Parathyroid adenoma (tissue), 2 donors: ENCODE results near the gene PIEZO1.

Experiments
- H2AFZ ChIP-seq: fragments of 300-600 bp; sonication (generic); one replicate; pipeline ENCODE4 v1.7.0; 2017; ENCODE audit warnings: antibody characterized with exemption, mild to moderate bottlenecking
- H3K27ac ChIP-seq: fragments of 300-600 bp; sonication (generic); one replicate; pipeline ENCODE4 v1.7.0; 2017
- H3K27me3 ChIP-seq: fragments of 300-600 bp; sonication (generic); one replicate; pipeline ENCODE4 v1.7.0; 2017; ENCODE audit warnings: low read length; ENCODE audit not compliant: control insufficient read depth, insufficient read depth
- H3K36me3 ChIP-seq: fragments of 300-600 bp; sonication (generic); one replicate; pipeline ENCODE4 v1.7.0; 2017; ENCODE audit warnings: low read length; ENCODE audit not compliant: control insufficient read depth, insufficient read depth
- H3K4me1 ChIP-seq: fragments of 300-600 bp; sonication (generic); one replicate; pipeline ENCODE4 v1.7.0; 2017; ENCODE audit warnings: control low read depth
- H3K4me2 ChIP-seq: fragments of 300-600 bp; sonication (generic); one replicate; pipeline ENCODE4 v1.7.0; 2017; ENCODE audit warnings: low read length
- H3K4me3 ChIP-seq: fragments of 300-600 bp; sonication (generic); one replicate; pipeline ENCODE4 v1.7.0; 2017; ENCODE audit warnings: low read depth, low read length
- H3K79me2 ChIP-seq: fragments of 300-600 bp; sonication (generic); one replicate; pipeline ENCODE4 v1.7.0; 2017; ENCODE audit warnings: control low read depth
- H3K9ac ChIP-seq: fragments of 300-600 bp; sonication (generic); one replicate; pipeline ENCODE4 v1.7.0; 2017; ENCODE audit warnings: mild to moderate bottlenecking
- H3K9me3 ChIP-seq: fragments of 300-600 bp; sonication (generic); one replicate; pipeline ENCODE4 v1.7.0; 2017; ENCODE audit warnings: low read length; ENCODE audit not compliant: control insufficient read depth
- TF ChIP-seq, protein P1 (sequence below): fragments of 300-600 bp; sonication (generic); IDR thresholded peaks from one replicate; pipeline ENCODE4 v1.7.0; 2017; ENCODE audit warnings: antibody characterized with exemption, mild to moderate bottlenecking
- donor health status: primary hyperparathyroidism.

Gene PIEZO1

DNA sequence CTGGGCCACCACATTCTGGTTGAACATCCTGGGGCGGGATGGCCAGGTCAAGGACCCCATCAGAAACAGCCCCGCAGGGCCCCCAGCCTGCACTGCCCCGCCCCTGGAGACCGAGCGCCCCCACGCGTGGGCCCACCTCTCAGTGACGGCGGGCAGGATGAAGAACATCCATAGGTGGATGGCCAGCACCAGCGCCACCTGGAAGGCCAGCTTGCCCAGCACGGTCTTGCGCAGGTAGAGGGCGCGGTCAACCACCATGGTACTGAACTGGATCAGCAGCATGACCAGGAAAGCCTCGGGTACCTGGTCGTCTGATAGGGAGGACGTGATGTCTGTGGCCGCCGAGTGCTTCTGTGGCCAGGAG lies 65.1 kb downstream of the PIEZO1 start:
- Histone ChIP-seq H3K27ac (no peak overlapping the region), H3K4me1 (no peaks in the 10 kb centered on the region), H3K79me2 (no peaks in the 10 kb centered on the region), H3K27me3 (no peaks in the 10 kb centered on the region), H3K9me3 (no peaks in the 10 kb centered on the region), H3K9ac (no peak overlapping the region), H3K4me2 (no peak overlapping the region), H3K4me3 (no peak overlapping the region), H3K36me3 (no peaks in the 10 kb centered on the region), H2AFZ (no peak overlapping the region)
- TF ChIP-seq, protein P1, sequence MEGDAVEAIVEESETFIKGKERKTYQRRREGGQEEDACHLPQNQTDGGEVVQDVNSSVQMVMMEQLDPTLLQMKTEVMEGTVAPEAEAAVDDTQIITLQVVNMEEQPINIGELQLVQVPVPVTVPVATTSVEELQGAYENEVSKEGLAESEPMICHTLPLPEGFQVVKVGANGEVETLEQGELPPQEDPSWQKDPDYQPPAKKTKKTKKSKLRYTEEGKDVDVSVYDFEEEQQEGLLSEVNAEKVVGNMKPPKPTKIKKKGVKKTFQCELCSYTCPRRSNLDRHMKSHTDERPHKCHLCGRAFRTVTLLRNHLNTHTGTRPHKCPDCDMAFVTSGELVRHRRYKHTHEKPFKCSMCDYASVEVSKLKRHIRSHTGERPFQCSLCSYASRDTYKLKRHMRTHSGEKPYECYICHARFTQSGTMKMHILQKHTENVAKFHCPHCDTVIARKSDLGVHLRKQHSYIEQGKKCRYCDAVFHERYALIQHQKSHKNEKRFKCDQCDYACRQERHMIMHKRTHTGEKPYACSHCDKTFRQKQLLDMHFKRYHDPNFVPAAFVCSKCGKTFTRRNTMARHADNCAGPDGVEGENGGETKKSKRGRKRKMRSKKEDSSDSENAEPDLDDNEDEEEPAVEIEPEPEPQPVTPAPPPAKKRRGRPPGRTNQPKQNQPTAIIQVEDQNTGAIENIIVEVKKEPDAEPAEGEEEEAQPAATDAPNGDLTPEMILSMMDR: no peak

DNA sequence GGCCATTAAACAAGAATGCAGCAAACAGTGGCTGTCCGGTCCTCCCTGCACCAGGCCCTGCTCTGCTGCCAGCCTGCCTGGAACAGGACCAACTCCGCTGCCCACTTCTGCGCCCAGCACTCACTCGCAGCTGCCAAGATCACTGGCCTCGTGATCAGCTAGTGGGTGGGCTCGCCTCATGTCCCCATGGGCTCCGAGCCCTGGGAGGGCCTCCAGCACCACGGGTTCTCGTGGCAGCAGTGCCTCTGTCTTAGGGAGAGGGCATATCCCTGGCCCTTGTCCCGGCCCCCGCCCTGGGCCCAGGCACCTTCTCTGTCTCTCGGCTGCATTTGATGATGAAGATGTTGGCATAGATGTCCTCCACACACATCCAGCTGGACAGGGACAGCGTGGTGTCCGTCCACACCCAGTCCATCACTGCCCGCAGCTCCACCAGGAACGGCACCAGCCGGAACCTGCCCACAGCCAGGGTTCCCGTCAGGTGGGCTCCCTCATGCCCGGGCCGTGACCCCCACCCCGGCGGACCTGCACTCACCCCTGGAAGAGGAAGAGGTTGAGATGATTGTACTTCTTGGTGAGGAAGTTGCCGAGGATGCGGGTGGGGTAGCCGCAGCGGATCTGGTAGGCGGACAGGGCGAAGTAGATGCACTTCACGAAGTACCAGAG lies 65.6 kb downstream of the PIEZO1 start:
- Histone ChIP-seq H3K27ac (no peak overlapping the region), H3K4me3 (no peak overlapping the region), H3K4me1 (no peaks in the 10 kb centered on the region), H3K9ac (no peak overlapping the region), H3K79me2 (no peaks in the 10 kb centered on the region), H3K36me3 (no peaks in the 10 kb centered on the region), H3K27me3 (no peaks in the 10 kb centered on the region), H2AFZ (no peak overlapping the region), H3K9me3 (no peaks in the 10 kb centered on the region), H3K4me2 (no peak overlapping the region)
- TF ChIP-seq, protein P1: no peak

DNA sequence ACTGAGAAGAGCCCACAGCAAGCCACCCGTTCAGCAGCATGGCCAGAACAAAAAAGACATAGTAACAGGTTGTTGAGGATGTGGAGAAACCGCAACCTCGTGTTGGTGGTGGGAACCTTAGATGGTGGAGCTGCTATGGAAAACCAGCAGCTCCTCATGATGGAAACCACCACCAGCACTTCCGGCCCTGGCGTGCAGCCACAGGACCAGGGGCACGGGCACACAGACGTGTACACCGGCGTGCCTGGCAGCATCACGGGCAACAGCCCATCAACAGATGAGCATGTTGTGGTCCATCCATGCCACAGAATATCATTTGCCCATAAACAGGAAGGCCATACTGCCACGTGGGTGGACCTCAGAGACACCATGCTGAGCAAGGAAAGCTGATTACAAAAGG lies 66.8 kb downstream of the PIEZO1 start:
- Histone ChIP-seq H3K27me3 (no peaks in the 10 kb centered on the region), H3K79me2 (no peaks in the 10 kb centered on the region), H3K4me2 (no peak overlapping the region), H3K4me3 (no peak overlapping the region), H3K27ac (no peak overlapping the region), H2AFZ (no peak overlapping the region), H3K4me1 (no peaks in the 10 kb centered on the region), H3K9ac (no peak overlapping the region), H3K36me3 (no peaks in the 10 kb centered on the region), H3K9me3 (no peaks in the 10 kb centered on the region)
- TF ChIP-seq, protein P1: no peak

DNA sequence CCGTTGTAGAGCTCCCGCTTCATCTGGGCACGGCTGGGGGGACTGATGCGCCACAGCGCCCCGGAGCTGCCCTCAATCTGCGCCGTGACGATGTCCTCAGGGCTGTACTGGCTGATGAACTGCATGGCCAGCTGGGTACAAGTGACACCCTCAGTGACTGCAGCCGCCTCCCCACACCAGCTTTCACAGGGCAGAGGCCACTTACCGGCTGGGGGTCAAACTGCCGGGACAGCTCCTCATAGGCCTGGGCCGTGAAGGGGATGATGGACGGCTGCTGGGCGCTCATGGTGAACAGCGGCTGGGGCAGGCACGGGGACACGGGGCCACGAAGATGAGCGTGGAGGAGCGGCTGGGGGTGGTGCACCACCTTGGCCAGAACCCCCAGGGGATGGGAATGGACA lies 68.4 kb downstream of the PIEZO1 start:
- H2AFZ ChIP-seq: no peak overlapping the region
- no peaks in the 10 kb centered on the region for H3K4me1 ChIP-seq
- TF ChIP-seq, protein P1: no peak
- H3K9me3 ChIP-seq: no peaks in the 10 kb centered on the region
- no peaks in the 10 kb centered on the region for H3K27me3 ChIP-seq
- H3K79me2 ChIP-seq: no peaks in the 10 kb centered on the region
- no peak overlapping the region for H3K27ac ChIP-seq
- H3K4me2 ChIP-seq: no peak overlapping the region
- no peak overlapping the region for H3K4me3 ChIP-seq
- no peaks in the 10 kb centered on the region for H3K36me3 ChIP-seq
- no peak overlapping the region for H3K9ac ChIP-seq

DNA sequence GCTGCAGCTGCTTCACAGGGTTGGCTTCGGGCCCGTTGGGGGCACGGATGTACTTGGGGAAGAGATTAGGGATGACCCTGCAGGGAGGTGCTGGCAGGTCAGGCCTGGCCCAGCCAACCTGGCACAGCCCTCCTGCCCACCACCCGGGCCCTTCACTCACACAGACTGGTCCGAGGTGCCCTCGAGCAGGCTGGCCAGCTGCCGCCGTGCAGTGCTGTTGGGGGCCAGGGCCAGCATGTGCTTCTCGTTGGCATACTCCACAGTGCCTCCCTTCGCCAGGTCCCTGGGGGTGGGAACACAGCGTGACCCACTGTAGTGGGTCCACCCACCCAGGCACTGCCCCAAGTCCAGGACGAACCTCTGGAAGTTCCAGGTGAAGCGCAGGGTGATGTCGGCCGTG lies 68.8 kb downstream of the PIEZO1 start:
- Histone ChIP-seq H3K27me3 (no peaks in the 10 kb centered on the region), H3K27ac (no peak overlapping the region), H2AFZ (no peak overlapping the region), H3K79me2 (no peaks in the 10 kb centered on the region), H3K36me3 (no peaks in the 10 kb centered on the region), H3K9me3 (no peaks in the 10 kb centered on the region), H3K4me2 (no peak overlapping the region), H3K4me1 (no peaks in the 10 kb centered on the region), H3K4me3 (no peak overlapping the region), H3K9ac (no peak overlapping the region)
- TF ChIP-seq, protein P1: no peak
